DMS53 treated with DMSO at 0.1 percent for 48 hours (cell line): Measurements from ENCODE around the gene RPS13.
"Not testable (repeated sequence)": the region's sequence is repeated elsewhere in the genome, so short reads cannot be mapped to it uniquely, and the experiment has no call there.

Experiments
- DNase-seq: peaks from one replicate; lab custom pipeline; 2025; ENCODE audit not compliant: unreplicated experiment; lab: John Stamatoyannopoulos, UW

Gene RPS13

DNA sequence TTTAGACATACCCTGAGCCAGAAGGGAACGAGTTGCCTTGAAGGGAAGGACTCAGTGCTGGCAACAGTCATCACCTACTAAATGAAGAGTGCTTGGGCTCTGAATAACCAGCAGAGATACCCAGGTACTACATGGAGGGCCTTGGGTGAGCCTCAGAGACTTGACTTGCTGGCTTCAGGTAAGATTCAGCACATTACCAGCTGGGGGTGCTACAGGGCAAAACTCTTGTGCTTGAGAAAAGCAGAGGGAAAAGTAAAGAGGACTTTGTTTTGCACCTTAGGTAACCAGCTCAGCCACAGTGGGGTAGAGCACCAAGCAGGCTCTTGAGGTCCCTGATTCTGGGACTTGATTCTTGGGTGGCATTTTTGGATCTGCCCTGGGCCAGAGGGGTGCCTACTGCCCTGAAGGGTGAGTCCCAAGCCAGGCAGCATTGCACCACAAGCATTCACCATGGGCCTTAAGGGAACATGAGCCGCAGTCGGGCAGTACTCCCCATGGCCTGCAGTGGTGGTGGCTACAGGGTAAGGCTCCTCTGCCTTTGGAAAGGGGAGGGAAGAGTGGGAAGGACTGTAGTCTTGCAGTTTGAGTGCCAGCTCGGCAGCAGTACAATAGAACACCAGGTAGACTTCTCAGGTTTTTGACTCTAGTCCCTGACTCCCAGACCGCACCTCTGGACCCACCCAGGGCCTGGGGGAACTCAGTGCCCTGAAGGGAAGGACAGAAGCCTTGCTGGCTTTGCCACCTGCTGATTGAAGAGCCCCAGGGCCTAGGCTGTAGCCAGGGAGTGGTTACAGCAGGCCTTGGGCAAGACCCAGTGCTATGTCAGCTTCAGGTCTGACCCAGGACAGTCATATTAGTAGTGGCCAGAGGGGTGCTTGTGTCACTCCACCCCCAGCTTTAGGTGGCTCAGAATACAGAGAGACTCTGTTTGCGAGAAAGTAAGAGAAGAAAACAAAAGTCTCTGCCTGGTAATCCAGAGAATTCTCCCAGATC is 40.5 kb downstream of the RPS13 start:
- no peak for DNase-seq

DNA sequence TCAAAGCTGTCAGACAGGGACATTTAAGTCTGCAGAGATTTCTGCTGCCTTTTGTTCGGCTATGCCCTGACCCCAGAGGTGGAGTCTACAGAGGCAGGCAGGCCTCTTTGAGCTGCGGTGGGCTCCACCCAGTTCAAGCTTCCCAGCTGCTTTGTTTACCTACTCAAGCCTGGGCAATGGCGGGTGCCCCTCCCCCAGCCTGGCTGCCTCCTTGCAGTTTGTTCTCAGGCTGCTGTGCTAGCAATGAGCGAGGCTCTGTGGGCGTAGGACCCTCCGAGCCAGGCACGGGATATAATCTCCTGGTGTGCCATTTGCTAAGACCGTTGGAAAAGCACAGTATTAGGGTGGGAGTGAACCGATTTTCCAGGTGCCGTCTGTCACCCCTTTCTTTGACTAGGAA is 43.4 kb downstream of the RPS13 start:
- not testable (repeated sequence) for DNase-seq

DNA sequence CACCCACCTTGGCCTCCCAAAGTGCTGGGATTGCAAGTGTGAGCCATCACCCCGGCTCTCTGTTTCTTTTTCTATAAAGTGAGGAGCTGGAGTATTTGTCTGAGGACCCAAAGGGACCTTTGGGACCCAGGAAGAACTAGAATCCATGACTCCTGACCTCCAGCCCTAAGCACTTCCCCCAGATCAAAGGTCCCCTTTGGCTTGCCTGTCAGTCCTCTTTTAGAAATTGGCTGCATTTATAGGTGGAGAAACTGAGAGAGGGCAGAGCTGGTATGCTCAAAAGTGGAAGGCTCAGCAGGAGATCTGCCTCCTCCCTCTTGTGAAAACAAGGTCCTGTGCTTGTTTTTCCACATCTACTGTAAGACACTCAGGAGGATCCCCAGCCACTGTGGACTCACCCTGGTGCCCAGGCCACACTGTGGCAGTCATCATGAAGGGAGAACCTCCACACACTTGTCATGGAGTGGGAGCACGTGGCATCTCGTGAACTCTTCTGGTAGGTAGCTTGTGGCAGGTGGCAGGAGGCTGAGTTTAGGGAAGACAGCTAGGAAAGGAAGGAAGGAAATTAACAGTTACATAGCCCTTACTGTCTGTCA is 50.9 kb downstream of the RPS13 start:
- DNase-seq, result no peak

DNA sequence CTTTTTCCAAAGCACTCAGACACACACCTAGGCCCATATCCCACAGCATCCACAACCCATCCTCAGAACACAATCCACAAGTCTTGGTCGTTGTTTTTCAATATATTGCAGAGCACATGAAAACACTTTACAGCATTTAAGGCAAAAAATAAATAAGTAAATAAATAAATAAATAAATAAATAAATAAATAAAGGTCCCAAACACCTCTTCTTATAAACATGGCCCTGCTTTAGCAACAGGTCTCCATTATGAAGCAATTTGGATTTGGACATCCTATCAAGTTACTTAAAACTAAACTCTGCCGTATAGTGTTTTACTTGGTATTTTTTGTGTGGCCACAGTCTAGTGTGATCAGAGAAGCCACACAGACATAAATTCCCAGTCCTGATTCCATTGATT is 52.5 kb downstream of the RPS13 start:
- DNase-seq, result no peak
